ENCODE data around the gene ECT2.
"Not testable (repeated sequence)": the region's sequence is repeated elsewhere in the genome, so short reads cannot be mapped to it uniquely, and the experiment has no call there.

ECT2 gene

GRCh38 chr3:172750368-172751174 lies at the start of gene ECT2:
TSS of gene ECT2 (plus strand) at chr3:172750726. CDS start at chr3:172754531, 3,805 bp downstream.
- peak; percentile 98 for ATAC-seq
- TF ChIP-seq POU6F1 (CRISPR knock-in tag; IDR thresholded peaks at IDR 0.05; ENCODE audit: borderline replicate concordance, low read depth) (no peak), CSRNP3 (CRISPR knock-in tag; IDR thresholded peaks at IDR 0.05) (no peak), OSR1 (CRISPR knock-in tag; IDR thresholded peaks at IDR 0.05) (no peak), ZNF565 (CRISPR knock-in tag; conservative IDR thresholded peaks at IDR 0.05; ENCODE audit: low read depth) (no peak)

GRCh38 chr3:172700936-172701455 lies 49.5 kb upstream of the ECT2 start:
- TF ChIP-seq TOX (CRISPR knock-in tag; IDR thresholded peaks at IDR 0.05; ENCODE audit: borderline replicate concordance) (no peak), OSR1 (CRISPR knock-in tag; IDR thresholded peaks at IDR 0.05) (no peak), ZNF70 (CRISPR knock-in tag; IDR thresholded peaks at IDR 0.05) (no peak), ZFP3 (CRISPR knock-in tag; IDR thresholded peaks at IDR 0.05) (no peak), ISL1 (CRISPR knock-in tag; IDR thresholded peaks at IDR 0.05) (no peak), ARNTL (CRISPR knock-in tag; IDR thresholded peaks at IDR 0.05; ENCODE audit: borderline replicate concordance, low read depth) (no peak), RARB (CRISPR knock-in tag; IDR thresholded peaks at IDR 0.05) (no peak)
- ATAC-seq, result no peak

GRCh38 chr3:172701751-172702150 lies 48.8 kb upstream of the ECT2 start:
- TF ChIP-seq ZNF565 (CRISPR knock-in tag; conservative IDR thresholded peaks at IDR 0.05; ENCODE audit: low read depth) (no peak), ESRRG (CRISPR knock-in tag; IDR thresholded peaks at IDR 0.05) (no peak), OSR1 (CRISPR knock-in tag; IDR thresholded peaks at IDR 0.05) (no peak), TCF4 (CRISPR knock-in tag; IDR thresholded peaks at IDR 0.05; ENCODE audit: borderline replicate concordance) (no peak), RARB (CRISPR knock-in tag; IDR thresholded peaks at IDR 0.05) (no peak), POU6F1 (CRISPR knock-in tag; IDR thresholded peaks at IDR 0.05; ENCODE audit: borderline replicate concordance, low read depth) (no peak), ZC3H10 (CRISPR knock-in tag; IDR thresholded peaks at IDR 0.05) (no peak), PPARA (CRISPR knock-in tag; IDR thresholded peaks at IDR 0.05; ENCODE audit: borderline replicate concordance) (no peak), ZNF70 (CRISPR knock-in tag; IDR thresholded peaks at IDR 0.05) (no peak)
- no peak for ATAC-seq

- TF ChIP-seq PATZ1 (CRISPR knock-in tag; IDR thresholded peaks at IDR 0.05; ENCODE audit: borderline replicate concordance), result no peak
- no peak for TF ChIP-seq ISL1 (CRISPR knock-in tag; IDR thresholded peaks at IDR 0.05)
- no peak for TF ChIP-seq CSRNP3 (CRISPR knock-in tag; IDR thresholded peaks at IDR 0.05)
- TF ChIP-seq CSDC2 (CRISPR knock-in tag; IDR thresholded peaks at IDR 0.05), result no peak
- TF ChIP-seq ZFP3 (CRISPR knock-in tag; IDR thresholded peaks at IDR 0.05), result no peak
- TF ChIP-seq GLIS3 (CRISPR knock-in tag; IDR thresholded peaks at IDR 0.05), result no peak
- no peak for TF ChIP-seq ZC3H10 (CRISPR knock-in tag; IDR thresholded peaks at IDR 0.05)
- no peak for ATAC-seq
Measured at GRCh38 chr3:172702256-172702655, 48.3 kb upstream of the ECT2 start.

- ATAC-seq, result not testable (repeated sequence)
Measured at GRCh38 chr3:172702731-172703130, 47.8 kb upstream of the ECT2 start.
